ENCODE measurements around the gene SDK1. TPM values are rescaled to one million over a fixed set of nuclear protein-coding genes. Genes with fewer than 3 reads are reported as not detected.
"Not testable (repeated sequence)": the region's sequence is repeated elsewhere in the genome, so short reads cannot be mapped to it uniquely, and the experiment has no call there.

The SDK1 gene
- total RNA-seq, 4 donors from 2014 or later: under 0.01 to 16.2 (median 7.2) TPM

DNA sequence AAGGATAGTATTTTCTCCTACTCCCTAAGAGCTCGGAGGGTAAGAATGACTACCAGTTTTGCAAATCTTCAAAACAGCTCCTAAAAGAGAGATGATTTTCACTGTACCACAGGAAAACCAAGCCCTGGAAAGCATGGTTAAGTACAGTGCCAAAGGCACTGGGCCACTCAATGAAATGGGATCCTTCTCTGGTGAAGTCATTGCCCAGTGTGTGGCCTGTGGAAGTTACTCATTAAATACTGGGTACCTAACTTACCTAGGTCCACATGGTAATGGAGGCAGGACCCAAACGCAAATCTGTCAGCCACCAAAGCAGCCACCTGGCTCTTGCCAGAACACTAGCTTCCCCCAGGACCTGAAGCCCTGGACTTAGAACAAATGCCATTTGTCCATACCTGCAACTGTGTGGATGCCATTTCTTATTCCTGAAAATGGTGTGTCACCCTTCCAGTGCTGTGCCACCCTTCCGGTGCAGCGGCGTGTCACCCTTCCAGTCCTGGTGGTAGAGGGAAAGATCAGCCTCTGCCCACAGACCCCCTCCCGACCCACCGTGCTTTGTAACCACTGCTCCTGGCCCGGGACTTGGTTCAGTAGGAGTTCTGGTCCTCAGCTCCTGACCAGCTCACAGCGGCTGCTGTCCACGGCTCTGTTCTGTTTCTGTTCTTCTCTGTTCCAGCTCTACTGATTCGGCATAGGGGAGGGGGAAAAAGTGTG is 659.2 kb downstream of the SDK1 start:
- TF ChIP-seq, protein P1, sequence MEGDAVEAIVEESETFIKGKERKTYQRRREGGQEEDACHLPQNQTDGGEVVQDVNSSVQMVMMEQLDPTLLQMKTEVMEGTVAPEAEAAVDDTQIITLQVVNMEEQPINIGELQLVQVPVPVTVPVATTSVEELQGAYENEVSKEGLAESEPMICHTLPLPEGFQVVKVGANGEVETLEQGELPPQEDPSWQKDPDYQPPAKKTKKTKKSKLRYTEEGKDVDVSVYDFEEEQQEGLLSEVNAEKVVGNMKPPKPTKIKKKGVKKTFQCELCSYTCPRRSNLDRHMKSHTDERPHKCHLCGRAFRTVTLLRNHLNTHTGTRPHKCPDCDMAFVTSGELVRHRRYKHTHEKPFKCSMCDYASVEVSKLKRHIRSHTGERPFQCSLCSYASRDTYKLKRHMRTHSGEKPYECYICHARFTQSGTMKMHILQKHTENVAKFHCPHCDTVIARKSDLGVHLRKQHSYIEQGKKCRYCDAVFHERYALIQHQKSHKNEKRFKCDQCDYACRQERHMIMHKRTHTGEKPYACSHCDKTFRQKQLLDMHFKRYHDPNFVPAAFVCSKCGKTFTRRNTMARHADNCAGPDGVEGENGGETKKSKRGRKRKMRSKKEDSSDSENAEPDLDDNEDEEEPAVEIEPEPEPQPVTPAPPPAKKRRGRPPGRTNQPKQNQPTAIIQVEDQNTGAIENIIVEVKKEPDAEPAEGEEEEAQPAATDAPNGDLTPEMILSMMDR (IDR thresholded peaks at IDR 0.05): no peak
- no peak for TF ChIP-seq POLR2A (IDR thresholded peaks at IDR 0.05)

GRCh38 chr7:3960942-3961341 is 659.9 kb downstream of the SDK1 start:
- DNase-seq: no peak
- Histone ChIP-seq H3K9me3 (no peaks in the 10 kb centered on the region), H3K4me1 (no peaks in the 10 kb centered on the region), H3K27me3 (no peaks in the 10 kb centered on the region), H3K4me3 (no peak overlapping the region), H3K27ac (no peak overlapping the region), H3K36me3 (no peaks in the 10 kb centered on the region)
- intact Hi-C loops (cut with DNase I; ENCODE audit: low total_unique reads): no loop called here
- no peak for TF ChIP-seq POLR2A (IDR thresholded peaks at IDR 0.05)
- TF ChIP-seq, protein P1 (IDR thresholded peaks at IDR 0.05): no peak

More for the DNA sequence above, 659.2 kb downstream of the SDK1 start:
- H3K27me3 ChIP-seq: no peaks in the 10 kb centered on the region
- no peak for DNase-seq
- intact Hi-C loops (cut with DNase I; ENCODE audit: low total_unique reads): no loop called here
- H3K4me1 ChIP-seq: no peaks in the 10 kb centered on the region
- H3K36me3 ChIP-seq: no peaks in the 10 kb centered on the region
- H3K4me3 ChIP-seq: no peak overlapping the region
- no peak overlapping the region for H3K27ac ChIP-seq
- no peaks in the 10 kb centered on the region for H3K9me3 ChIP-seq

DNA sequence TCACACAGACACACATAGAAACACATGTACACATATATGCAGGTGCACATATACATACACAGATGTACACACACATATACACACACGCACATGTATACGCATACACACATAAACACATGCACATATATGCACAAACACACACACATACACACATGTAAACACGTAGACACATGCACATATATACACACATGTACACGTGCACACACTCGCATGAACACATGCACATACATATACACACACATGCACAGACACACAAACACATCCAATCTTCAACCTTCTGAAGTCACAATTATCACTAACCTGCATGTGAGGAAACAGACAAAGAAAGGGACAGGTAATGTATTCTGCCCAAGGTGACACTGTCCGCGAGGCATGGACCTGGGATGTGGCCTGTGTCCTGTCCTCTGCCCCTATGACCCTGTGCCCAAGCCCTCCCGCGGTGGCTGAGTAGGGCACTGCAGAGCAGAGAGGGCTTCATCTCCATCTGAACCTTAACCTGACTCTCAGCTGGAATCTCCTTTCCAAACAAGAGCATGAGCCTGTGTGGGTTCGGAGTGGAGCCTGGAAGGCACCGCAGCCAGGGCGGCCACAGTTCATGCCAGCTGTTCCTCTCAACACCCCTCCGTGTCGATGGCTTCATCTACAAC is 660.9 kb downstream of the SDK1 start:
- Histone ChIP-seq H3K27ac (no peak overlapping the region), H3K36me3 (no peaks in the 10 kb centered on the region), H3K9me3 (no peaks in the 10 kb centered on the region), H3K27me3 (no peaks in the 10 kb centered on the region), H3K4me1 (no peaks in the 10 kb centered on the region), H3K4me3 (no peak overlapping the region)
- no peak for DNase-seq
- TF ChIP-seq, protein P1 (IDR thresholded peaks at IDR 0.05): no peak
- TF ChIP-seq POLR2A (IDR thresholded peaks at IDR 0.05): no peak
- intact Hi-C loops (cut with DNase I; ENCODE audit: low total_unique reads): no loop called here

DNA sequence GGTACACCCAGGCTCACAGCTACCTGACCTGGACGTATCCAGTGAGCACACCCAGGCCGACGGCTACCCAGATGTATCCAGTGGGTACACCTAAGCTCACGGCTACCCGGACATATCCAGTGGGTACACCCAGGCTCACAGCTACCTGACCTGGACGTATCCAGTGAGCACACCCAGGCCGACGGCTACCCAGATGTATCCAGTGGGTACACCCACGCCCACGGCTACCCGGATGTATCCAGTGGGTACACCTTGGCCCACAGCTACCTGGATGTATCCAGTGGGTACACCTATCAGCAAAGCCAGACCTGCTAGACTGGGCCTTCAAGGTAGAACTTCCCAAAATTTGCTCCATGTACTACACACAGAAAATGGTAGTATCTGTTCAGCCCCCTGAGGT is 662.7 kb downstream of the SDK1 start:
- H3K27ac ChIP-seq; H3K36me3 ChIP-seq; H3K27me3 ChIP-seq; H3K4me1 ChIP-seq; H3K9me3 ChIP-seq; H3K4me3 ChIP-seq; intact Hi-C loops (cut with DNase I; ENCODE audit: low total_unique reads); DNase-seq: not testable (repeated sequence)

DNA sequence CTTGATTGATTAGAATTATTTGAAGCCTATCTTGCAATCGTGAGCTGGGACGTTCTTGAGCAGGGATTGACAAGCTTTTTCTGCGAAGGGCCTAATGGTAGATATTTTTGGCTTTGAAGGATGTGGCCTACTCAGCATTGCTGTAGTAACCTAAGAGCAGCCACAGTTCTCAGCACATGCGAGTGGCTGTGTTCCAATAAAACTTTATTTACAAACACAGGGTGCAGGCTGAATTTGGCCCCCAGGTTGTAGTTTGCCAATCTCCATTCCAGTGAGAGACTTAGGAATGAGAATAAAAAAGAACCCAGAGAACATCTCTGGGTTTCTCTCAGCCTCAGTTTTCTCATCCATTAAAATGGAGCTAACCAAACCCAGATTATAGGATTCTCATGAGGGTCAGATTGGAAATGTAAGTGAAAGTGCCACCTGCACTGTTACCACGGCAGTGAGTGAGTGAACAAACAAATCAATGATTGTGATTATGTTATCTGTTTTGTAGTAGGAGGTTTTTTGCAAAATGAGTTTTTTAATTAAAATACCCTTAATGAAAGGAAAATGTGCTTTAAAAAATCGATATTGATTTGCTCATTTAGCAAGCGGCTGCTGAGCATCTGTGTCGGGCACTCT is 664.0 kb downstream of the SDK1 start:
- DNase-seq: no peak
- no peaks in the 10 kb centered on the region for H3K27me3 ChIP-seq
- no peaks in the 10 kb centered on the region for H3K4me1 ChIP-seq
- no peak overlapping the region for H3K27ac ChIP-seq
- intact Hi-C loops (cut with DNase I; ENCODE audit: low total_unique reads): no loop called here
- no peak overlapping the region for H3K4me3 ChIP-seq
- TF ChIP-seq, protein P1 (IDR thresholded peaks at IDR 0.05): no peak
- no peak for TF ChIP-seq POLR2A (IDR thresholded peaks at IDR 0.05)
- H3K9me3 ChIP-seq: no peaks in the 10 kb centered on the region
- no peaks in the 10 kb centered on the region for H3K36me3 ChIP-seq

Data from uterus (tissue), 4 donors.